Measurements from ENCODE around the gene SLC43A1. TPM values are rescaled to one million over a fixed set of nuclear protein-coding genes. Genes with fewer than 3 reads are reported as not detected.

The SLC43A1 gene
- polyA plus RNA-seq, 1 of the 3 experiments (the other 2 are of a cell fraction) = 4.4 TPM

GRCh38 chr11:57467508-57468157 lies 47.9 kb downstream of the SLC43A1 start:
- no peak for DNase-seq

More at GRCh38 chr11:57467508-57468157, 47.9 kb downstream of the SLC43A1 start:
- H3K4me2 ChIP-seq = no peak overlapping the region
- no peaks in the 10 kb centered on the region for H3K4me1 ChIP-seq (ENCODE audit: control insufficient read depth in 1 of 2, insufficient read depth in 2 of 2, low read depth in 1 of 2, low read length in 1 of 2)
- H3K27ac ChIP-seq (ENCODE audit: low read depth in 2 of 2, low read length in 1 of 2) = no peak overlapping the region
- no peak overlapping the region for H3K4me3 ChIP-seq (ENCODE audit: low read depth in 2 of 2, low read length in 1 of 2)
- H3K9ac ChIP-seq = no peak overlapping the region
- TF ChIP-seq TCF12 (IDR thresholded peaks at IDR 0.05) (no peak), NFIC (IDR thresholded peaks at IDR 0.05; ENCODE audit: borderline replicate concordance) (no peak), NRF1 (IDR thresholded peaks at IDR 0.05; ENCODE audit: low read depth, low read length) (no peak), SMC3 (IDR thresholded peaks at IDR 0.05; ENCODE audit: low read depth, low read length) (no peak), REST (IDR thresholded peaks at IDR 0.05; ENCODE audit: low read depth, low read length) (no peak), FOXM1 (IDR thresholded peaks at IDR 0.05; ENCODE audit: low read depth) (no peak), IRF3 (IDR thresholded peaks at IDR 0.05; ENCODE audit: low read depth, low read length) (no peak), RAD21 (IDR thresholded peaks at IDR 0.05; ENCODE audit: low read length) (no peak), YY1 (IDR thresholded peaks at IDR 0.05; ENCODE audit: low read depth) (no peak), JUND (IDR thresholded peaks at IDR 0.05) (no peak), RFX5 (IDR thresholded peaks at IDR 0.05; ENCODE audit: low read length) (no peak)
- POLR2A ChIA-PET = no interaction called here
- H3F3A ChIP-seq (replicated peaks; ENCODE audit: insufficient read depth) = no peaks in the 10 kb centered on the region
- 81% methylated on average over 17 of the region's 23 CpGs for WGBS (ENCODE audit: low lambda C conversion rate)
- H3K27me3 ChIP-seq (ENCODE audit: insufficient read depth) = no peaks in the 10 kb centered on the region; the same call in 1 of the 2 replicates
- no peaks in the 10 kb centered on the region for H3K9me3 ChIP-seq
- H2AFZ ChIP-seq (ENCODE audit: low read depth) = no peak overlapping the region
- no peaks in the 10 kb centered on the region for H3K79me2 ChIP-seq (ENCODE audit: insufficient read depth)
- H3K9me2 ChIP-seq = no peaks in the 10 kb centered on the region
- CTCF ChIA-PET = interaction anchor here (2.0 to 3.3 kb wide), 2 partner anchors 10 to 13 kb away, joined by 6 to 22 read pairs; no protein-coding TSS in a partner anchor
- no peaks in the 10 kb centered on the region for H3K36me3 ChIP-seq (replicated peaks in 1 of 2; ENCODE audit: control insufficient read depth in 1 of 2, insufficient read depth in 2 of 2, low read length in 1 of 2)
- H4K20me1 ChIP-seq (ENCODE audit: insufficient read depth) = no peaks in the 10 kb centered on the region

Data from SK-N-SH (cell line).